Memory B cell (primary cell): Measurements from ENCODE around the gene AHRR.
"Not testable (repeated sequence)": the region's sequence is repeated elsewhere in the genome, so short reads cannot be mapped to it uniquely, and the experiment has no call there.

ENCODE experiments used
- ATAC-seq: fragments of 150-1000 bp; cut with Tn5 transposase; 2 replicates; pipeline ENCODE4 v1.10.0; 2021; ENCODE audit warnings: low read depth, mild to moderate bottlenecking, moderate library complexity
- DNase-seq, 2 donors: peaks; one replicate each; pipeline ENCODE4 v3.0.0; 2022; ENCODE audit warnings: low spot score in 2 of 2
- H3K27ac Mint-ChIP-seq: one replicate; pipeline ENCODE4 v1.8.0; 2022; ENCODE audit warnings: mild to moderate bottlenecking, moderate library complexity, mixed read lengths
- H3K27me3 Mint-ChIP-seq: one replicate; pipeline ENCODE4 v1.8.0; 2022; ENCODE audit warnings: mixed read lengths
- H3K36me3 Mint-ChIP-seq: one replicate; pipeline ENCODE4 v1.8.0; 2022; ENCODE audit warnings: mild to moderate bottlenecking, mixed read lengths
- H3K4me1 Mint-ChIP-seq: one replicate; pipeline ENCODE4 v1.8.0; 2022; ENCODE audit warnings: mixed read lengths
- H3K4me3 Mint-ChIP-seq: one replicate; pipeline ENCODE4 v1.8.0; 2022; ENCODE audit warnings: mild to moderate bottlenecking, moderate library complexity, mixed read lengths
- H3K9me3 Mint-ChIP-seq: one replicate; pipeline ENCODE4 v1.8.0; 2022; ENCODE audit warnings: mixed read lengths

Gene AHRR

GRCh38 chr5:398475-399295, 77.2 kb downstream of the AHRR start:
- Mint-ChIP-seq H3K9me3 (peaks cover 1% of the 10 kb centered on the region), H3K27me3 (peaks cover 2% of the 10 kb centered on the region), H3K4me3 (no peak overlapping the region), H3K36me3 (no peaks in the 10 kb centered on the region), H3K27ac (no peak overlapping the region), H3K4me1 (peaks cover 27% of the 10 kb centered on the region)
- DNase-seq (no peak), ATAC-seq (no peak)

- H3K27me3 Mint-ChIP-seq = peaks cover 6% of the 10 kb centered on the region
- peaks cover 31% of the 10 kb centered on the region for H3K4me1 Mint-ChIP-seq
- ATAC-seq (peak; percentile 75), DNase-seq (peak; percentile 46 to 53)
- peak overlapping the region; percentile 59 for H3K4me3 Mint-ChIP-seq
- H3K27ac Mint-ChIP-seq = peak overlapping the region; percentile 92
- H3K36me3 Mint-ChIP-seq = peaks cover 1% of the 10 kb centered on the region
- H3K9me3 Mint-ChIP-seq = peaks cover 1% of the 10 kb centered on the region
Observed at GRCh38 chr5:399296-400281, 78.1 kb downstream of the AHRR start.

GRCh38 chr5:400282-401145, 79.0 kb downstream of the AHRR start:
- Mint-ChIP-seq H3K4me3 (peak overlapping the region; percentile 59), H3K9me3 (peaks cover 1% of the 10 kb centered on the region), H3K27me3 (peaks cover 6% of the 10 kb centered on the region), H3K36me3 (peaks cover 1% of the 10 kb centered on the region), H3K4me1 (peaks cover 31% of the 10 kb centered on the region), H3K27ac (peak overlapping the region; percentile 92)
- ATAC-seq (no peak), DNase-seq (no peak)

GRCh38 chr5:401146-402034, 79.9 kb downstream of the AHRR start:
- ATAC-seq (no peak), DNase-seq (no peak)
- no peak overlapping the region for H3K27ac Mint-ChIP-seq
- peaks cover 1% of the 10 kb centered on the region for H3K36me3 Mint-ChIP-seq
- H3K4me3 Mint-ChIP-seq = no peak overlapping the region
- H3K9me3 Mint-ChIP-seq = peaks cover 1% of the 10 kb centered on the region
- H3K4me1 Mint-ChIP-seq = peaks cover 31% of the 10 kb centered on the region
- H3K27me3 Mint-ChIP-seq = peaks cover 10% of the 10 kb centered on the region

GRCh38 chr5:402219-402614, 80.7 kb downstream of the AHRR start:
- DNase-seq, H3K36me3 Mint-ChIP-seq, H3K9me3 Mint-ChIP-seq, H3K27me3 Mint-ChIP-seq, H3K27ac Mint-ChIP-seq, H3K4me3 Mint-ChIP-seq, ATAC-seq: not testable (repeated sequence)
- peaks cover 31% of the 10 kb centered on the region for H3K4me1 Mint-ChIP-seq

GRCh38 chr5:402615-403359, 81.3 kb downstream of the AHRR start:
- peak overlapping the region; percentile 78 for H3K4me3 Mint-ChIP-seq
- peak in 1 of 2 donors; percentile 45 for DNase-seq
- peaks cover 31% of the 10 kb centered on the region for H3K4me1 Mint-ChIP-seq
- peaks cover 1% of the 10 kb centered on the region for H3K9me3 Mint-ChIP-seq
- peaks cover 10% of the 10 kb centered on the region for H3K27me3 Mint-ChIP-seq
- H3K36me3 Mint-ChIP-seq = peaks cover 1% of the 10 kb centered on the region
- peak overlapping the region; percentile 43 for H3K27ac Mint-ChIP-seq
- ATAC-seq = peak; percentile 79

GRCh38 chr5:403995-404394, 82.5 kb downstream of the AHRR start:
- no peak for DNase-seq

GRCh38 chr5:404666-405241, 83.2 kb downstream of the AHRR start:
- ATAC-seq (no peak), DNase-seq (no peak)
- H3K27ac Mint-ChIP-seq = no peak overlapping the region
- peaks cover 10% of the 10 kb centered on the region for H3K27me3 Mint-ChIP-seq
- peaks cover 1% of the 10 kb centered on the region for H3K9me3 Mint-ChIP-seq
- peaks cover 28% of the 10 kb centered on the region for H3K4me1 Mint-ChIP-seq
- peaks cover 1% of the 10 kb centered on the region for H3K36me3 Mint-ChIP-seq
- no peak overlapping the region for H3K4me3 Mint-ChIP-seq

More at GRCh38 chr5:403995-404394, 82.5 kb downstream of the AHRR start:
- peaks cover 1% of the 10 kb centered on the region for H3K9me3 Mint-ChIP-seq
- peaks cover 31% of the 10 kb centered on the region for H3K4me1 Mint-ChIP-seq
- H3K27me3 Mint-ChIP-seq = peaks cover 10% of the 10 kb centered on the region
- H3K36me3 Mint-ChIP-seq = peaks cover 1% of the 10 kb centered on the region
- H3K4me3 Mint-ChIP-seq = peak overlapping the region; percentile 2
- H3K27ac Mint-ChIP-seq = no peak overlapping the region
- ATAC-seq = no peak

GRCh38 chr5:405421-405820, 83.9 kb downstream of the AHRR start:
- no peak overlapping the region for H3K27ac Mint-ChIP-seq
- H3K27me3 Mint-ChIP-seq = peaks cover 11% of the 10 kb centered on the region
- H3K36me3 Mint-ChIP-seq = peaks cover 1% of the 10 kb centered on the region
- no peak for ATAC-seq
- no peak for DNase-seq
- H3K4me1 Mint-ChIP-seq = peaks cover 23% of the 10 kb centered on the region
- peaks cover 1% of the 10 kb centered on the region for H3K9me3 Mint-ChIP-seq
- no peak overlapping the region for H3K4me3 Mint-ChIP-seq

GRCh38 chr5:406041-406440, 84.5 kb downstream of the AHRR start:
- DNase-seq (no peak), ATAC-seq (no peak)
- peaks cover 1% of the 10 kb centered on the region for H3K36me3 Mint-ChIP-seq
- peaks cover 22% of the 10 kb centered on the region for H3K4me1 Mint-ChIP-seq
- peaks cover 12% of the 10 kb centered on the region for H3K27me3 Mint-ChIP-seq
- peaks cover 1% of the 10 kb centered on the region for H3K9me3 Mint-ChIP-seq
- H3K4me3 Mint-ChIP-seq = no peak overlapping the region
- no peak overlapping the region for H3K27ac Mint-ChIP-seq

- no peak for DNase-seq
- Mint-ChIP-seq H3K9me3 (peaks cover 1% of the 10 kb centered on the region), H3K27ac (no peak overlapping the region), H3K36me3 (peaks cover 1% of the 10 kb centered on the region), H3K4me3 (no peak overlapping the region), H3K4me1 (peaks cover 14% of the 10 kb centered on the region), H3K27me3 (peaks cover 14% of the 10 kb centered on the region)
- no peak for ATAC-seq
Observed at GRCh38 chr5:407051-407450, 85.5 kb downstream of the AHRR start.

GRCh38 chr5:407801-408268, 86.3 kb downstream of the AHRR start:
- H3K9me3 Mint-ChIP-seq = peaks cover 1% of the 10 kb centered on the region
- H3K36me3 Mint-ChIP-seq = peaks cover 1% of the 10 kb centered on the region
- peaks cover 16% of the 10 kb centered on the region for H3K27me3 Mint-ChIP-seq
- no peak for DNase-seq
- no peak for ATAC-seq
- H3K4me3 Mint-ChIP-seq = no peak overlapping the region
- H3K4me1 Mint-ChIP-seq = peaks cover 10% of the 10 kb centered on the region
- no peak overlapping the region for H3K27ac Mint-ChIP-seq
